ENCODE results near the gene RPUSD4.

The RPUSD4 gene

DNA sequence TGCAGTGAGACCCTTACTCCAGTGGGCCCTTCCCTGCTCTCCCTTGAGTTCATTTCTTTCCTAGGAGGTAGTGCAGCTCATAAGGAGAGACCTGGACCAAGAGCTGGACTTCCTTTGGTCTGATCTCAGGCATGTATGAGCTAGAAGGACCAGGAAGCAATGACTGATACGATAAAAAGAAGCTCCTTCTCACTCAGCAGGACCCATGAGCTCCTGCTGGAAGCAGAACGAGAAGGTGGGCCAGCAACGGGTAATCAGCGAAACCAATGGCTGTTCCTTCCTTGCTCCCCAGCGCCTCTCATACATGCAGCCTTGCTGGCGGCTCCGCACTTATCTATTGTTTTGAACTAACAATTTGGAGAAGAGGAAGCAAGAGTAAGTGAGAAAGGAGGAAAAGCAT lies 56.8 kb downstream of the RPUSD4 start:
- no peak for DNase-seq (ENCODE audit: low read depth)
- H3K4me3 ChIP-seq (ENCODE audit: low read depth, low read length) = no peak overlapping the region
- TF ChIP-seq, protein P1, sequence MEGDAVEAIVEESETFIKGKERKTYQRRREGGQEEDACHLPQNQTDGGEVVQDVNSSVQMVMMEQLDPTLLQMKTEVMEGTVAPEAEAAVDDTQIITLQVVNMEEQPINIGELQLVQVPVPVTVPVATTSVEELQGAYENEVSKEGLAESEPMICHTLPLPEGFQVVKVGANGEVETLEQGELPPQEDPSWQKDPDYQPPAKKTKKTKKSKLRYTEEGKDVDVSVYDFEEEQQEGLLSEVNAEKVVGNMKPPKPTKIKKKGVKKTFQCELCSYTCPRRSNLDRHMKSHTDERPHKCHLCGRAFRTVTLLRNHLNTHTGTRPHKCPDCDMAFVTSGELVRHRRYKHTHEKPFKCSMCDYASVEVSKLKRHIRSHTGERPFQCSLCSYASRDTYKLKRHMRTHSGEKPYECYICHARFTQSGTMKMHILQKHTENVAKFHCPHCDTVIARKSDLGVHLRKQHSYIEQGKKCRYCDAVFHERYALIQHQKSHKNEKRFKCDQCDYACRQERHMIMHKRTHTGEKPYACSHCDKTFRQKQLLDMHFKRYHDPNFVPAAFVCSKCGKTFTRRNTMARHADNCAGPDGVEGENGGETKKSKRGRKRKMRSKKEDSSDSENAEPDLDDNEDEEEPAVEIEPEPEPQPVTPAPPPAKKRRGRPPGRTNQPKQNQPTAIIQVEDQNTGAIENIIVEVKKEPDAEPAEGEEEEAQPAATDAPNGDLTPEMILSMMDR (IDR thresholded peaks at IDR 0.05; ENCODE audit: low read depth, low read length) = no peak
- TF ChIP-seq MAX (IDR thresholded peaks at IDR 0.05; ENCODE audit: low read depth, low read length) = no peak
- no peak for TF ChIP-seq MYC (IDR thresholded peaks at IDR 0.05; ENCODE audit: low read depth, low read length)
- no peak for TF ChIP-seq POLR2A (IDR thresholded peaks at IDR 0.05; ENCODE audit: extremely low read depth, insufficient read length)

GRCh38 chr11:126153972-126154371 lies 57.5 kb downstream of the RPUSD4 start:
- TF ChIP-seq MYC (IDR thresholded peaks at IDR 0.05; ENCODE audit: low read depth, low read length) (no peak), MAX (IDR thresholded peaks at IDR 0.05; ENCODE audit: low read depth, low read length) (no peak), POLR2A (IDR thresholded peaks at IDR 0.05; ENCODE audit: extremely low read depth, insufficient read length) (no peak)
- no peak overlapping the region for H3K4me3 ChIP-seq (ENCODE audit: low read depth, low read length)
- no peak for DNase-seq (ENCODE audit: low read depth)

GRCh38 chr11:126153006-126153405 lies 58.4 kb downstream of the RPUSD4 start:
- no peak for DNase-seq (ENCODE audit: low read depth)
- H3K4me3 ChIP-seq (ENCODE audit: low read depth, low read length) = no peak overlapping the region
- TF ChIP-seq MYC (IDR thresholded peaks at IDR 0.05; ENCODE audit: low read depth, low read length) = no peak
- TF ChIP-seq, protein P1 (IDR thresholded peaks at IDR 0.05; ENCODE audit: low read depth, low read length) = no peak
- no peak for TF ChIP-seq POLR2A (IDR thresholded peaks at IDR 0.05; ENCODE audit: extremely low read depth, insufficient read length)
- TF ChIP-seq MAX (IDR thresholded peaks at IDR 0.05; ENCODE audit: low read depth, low read length) = no peak

DNA sequence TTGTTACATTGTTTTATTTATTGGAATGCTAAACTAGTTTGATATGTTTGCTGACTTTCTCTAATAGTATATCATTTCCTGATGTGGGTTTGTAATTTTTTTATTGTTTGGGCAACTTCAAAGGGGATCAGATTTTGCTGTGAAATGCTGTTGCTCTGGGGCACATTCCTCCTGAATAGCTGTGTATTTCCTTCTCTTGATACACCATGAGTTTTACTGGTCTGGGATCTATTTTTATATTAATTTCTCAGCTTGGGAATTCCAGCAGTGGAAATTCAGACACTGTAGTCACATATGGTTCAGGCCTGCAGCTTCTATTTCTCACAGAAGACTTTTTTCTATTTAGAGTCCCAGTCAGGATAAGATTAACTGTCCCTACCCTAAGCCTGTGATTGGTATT lies 58.9 kb downstream of the RPUSD4 start:
- TF ChIP-seq MYC (IDR thresholded peaks at IDR 0.05; ENCODE audit: low read depth, low read length) = no peak
- DNase-seq (ENCODE audit: low read depth) = no peak
- H3K4me3 ChIP-seq (ENCODE audit: low read depth, low read length) = no peak overlapping the region

- no peak for DNase-seq (ENCODE audit: low read depth)
- TF ChIP-seq, protein P1 (IDR thresholded peaks at IDR 0.05; ENCODE audit: low read depth, low read length) = no peak
- TF ChIP-seq MAX (IDR thresholded peaks at IDR 0.05; ENCODE audit: low read depth, low read length) (no peak), POLR2A (IDR thresholded peaks at IDR 0.05; ENCODE audit: extremely low read depth, insufficient read length) (no peak), MYC (IDR thresholded peaks at IDR 0.05; ENCODE audit: low read depth, low read length) (no peak)
- no peak overlapping the region for H3K4me3 ChIP-seq (ENCODE audit: low read depth, low read length)
These were observed 59.3 kb downstream of the RPUSD4 start for GRCh38 chr11:126152152-126152551.

Data from NB4 (cell line).